GM13976 (cell line): ENCODE data around the gene CCDC154.
"Not testable (repeated sequence)": the region's sequence is repeated elsewhere in the genome, so short reads cannot be mapped to it uniquely, and the experiment has no call there.

Experiments used
- DNase-seq: peaks from one replicate; pipeline ENCODE4 v3.0.0; 2012; ENCODE audit warnings: low spot score
- CTCF ChIP-seq: IDR thresholded peaks from 2 replicates; pipeline ENCODE4 v1.5.1; 2012; ENCODE audit warnings: borderline replicate concordance, mild to moderate bottlenecking; ENCODE audit not compliant: insufficient read depth; ENCODE audit errors: extremely low read depth, missing control alignments, control extremely low read depth
- in situ Hi-C: fragments of 300-500 bp; cut with MboI; formaldehyde crosslinking; loops from one replicate; pipeline ENCODE4 v1.12.0; 2022; ENCODE audit warnings: low sequenced_read_pairs, mixed read lengths, inconsistent platforms; ENCODE audit not compliant: unreplicated experiment

CCDC154 gene

GRCh38 chr16:1472974-1473373, 28.6 kb upstream of the CCDC154 start:
- DNase-seq: no peak
- in situ Hi-C loops: no loop called here
- no peak for TF ChIP-seq CTCF

- in situ Hi-C loops: no loop called here
- TF ChIP-seq CTCF: no peak
- no peak for DNase-seq
Measured at GRCh38 chr16:1471569-1472194, 27.3 kb upstream of the CCDC154 start.

GRCh38 chr16:1470481-1471251, 26.3 kb upstream of the CCDC154 start:
- DNase-seq: no peak
- no peak for TF ChIP-seq CTCF
- in situ Hi-C loops: no loop called here

- no peak for DNase-seq
- TF ChIP-seq CTCF: no peak
- in situ Hi-C loops: no loop called here
Measured at GRCh38 chr16:1469693-1470201, 25.4 kb upstream of the CCDC154 start.

GRCh38 chr16:1469141-1469540, 24.8 kb upstream of the CCDC154 start:
- in situ Hi-C loops: not testable (repeated sequence)

GRCh38 chr16:1468426-1468810, 24.1 kb upstream of the CCDC154 start:
- in situ Hi-C loops: no loop called here
- TF ChIP-seq CTCF: no peak
- DNase-seq: no peak

More at GRCh38 chr16:1469141-1469540, 24.8 kb upstream of the CCDC154 start:
- not testable (repeated sequence) for DNase-seq

- in situ Hi-C loops: no loop called here
- no peak for DNase-seq
- no peak for TF ChIP-seq CTCF
Measured at GRCh38 chr16:1466968-1467521, 22.7 kb upstream of the CCDC154 start.
